ENCODE measurements around the gene RTTN. TPM values are rescaled to one million over a fixed set of nuclear protein-coding genes. Genes with fewer than 3 reads are reported as not detected.
A peak's percentile ranks its signal among the peaks of the same experiment; 100 is the strongest.
"Not testable (repeated sequence)": the region's sequence is repeated elsewhere in the genome, so short reads cannot be mapped to it uniquely, and the experiment has no call there.

Gene RTTN
- polyA plus RNA-seq, 4 donors: 0.89 to 9.0 (median 2.4) TPM

GRCh38 chr18:70116949-70117348 is 88.5 kb downstream of the RTTN start:
- no peak overlapping the region for H3K27ac ChIP-seq (ENCODE audit: low read depth in 1 of 3, low read length in 2 of 3)
- no peak for FAIRE-seq
- no peak overlapping the region for H3K4me3 ChIP-seq (ENCODE audit: low read depth in 1 of 3, low read length in 3 of 3)
- no peaks in the 10 kb centered on the region for H3K36me3 ChIP-seq (ENCODE audit: control insufficient read depth in 3 of 3, insufficient read depth in 2 of 3, low read depth in 1 of 3, low read length in 3 of 3)
- no peaks in the 10 kb centered on the region for H3K4me1 ChIP-seq (ENCODE audit: control insufficient read depth in 3 of 3, insufficient read depth in 2 of 3, low read depth in 1 of 3, low read length in 2 of 3)
- WGBS, 3 donors: 53 to 59% (median 57%) methylated on average over 2 of the region's 2 CpGs
- DNase-seq: no peak
- H3K9me3 ChIP-seq (ENCODE audit: control insufficient read depth in 2 of 2, insufficient read depth in 1 of 2, low read depth in 1 of 2, low read length in 1 of 2): no peaks in the 10 kb centered on the region
- no peaks in the 10 kb centered on the region for H3K27me3 ChIP-seq (ENCODE audit: control insufficient read depth in 3 of 3, insufficient read depth in 3 of 3, low read length in 3 of 3)

GRCh38 chr18:70113511-70113910 is 92.0 kb downstream of the RTTN start:
- WGBS, 3 donors: 92 to 100% (median 100%) methylated on average over 1 of the region's 1 CpG
- Histone ChIP-seq H3K27me3 (ENCODE audit: control insufficient read depth in 3 of 3, insufficient read depth in 3 of 3, low read length in 3 of 3) (no peaks in the 10 kb centered on the region), H3K4me1 (ENCODE audit: control insufficient read depth in 3 of 3, insufficient read depth in 2 of 3, low read depth in 1 of 3, low read length in 2 of 3) (no peaks in the 10 kb centered on the region), H3K9me3 (ENCODE audit: control insufficient read depth in 2 of 2, insufficient read depth in 1 of 2, low read depth in 1 of 2, low read length in 1 of 2) (peaks cover 0 to 9% of the 10 kb centered on the region in 2 donors), H3K27ac (ENCODE audit: low read depth in 1 of 3, low read length in 2 of 3) (no peak overlapping the region), H3K36me3 (ENCODE audit: control insufficient read depth in 3 of 3, insufficient read depth in 2 of 3, low read depth in 1 of 3, low read length in 3 of 3) (peaks cover 0 to 18% (median 0%) of the 10 kb centered on the region in 3 donors), H3K4me3 (ENCODE audit: low read depth in 1 of 3, low read length in 3 of 3) (no peak overlapping the region)
- FAIRE-seq (no peak), DNase-seq (no peak)

- FAIRE-seq (no peak), DNase-seq (no peak)
- Histone ChIP-seq H3K36me3 (ENCODE audit: control insufficient read depth in 3 of 3, insufficient read depth in 2 of 3, low read depth in 1 of 3, low read length in 3 of 3) (peaks cover 0 to 23% (median 2%) of the 10 kb centered on the region in 3 donors), H3K4me3 (ENCODE audit: low read depth in 1 of 3, low read length in 3 of 3) (no peak overlapping the region), H3K27me3 (ENCODE audit: control insufficient read depth in 3 of 3, insufficient read depth in 3 of 3, low read length in 3 of 3) (no peaks in the 10 kb centered on the region), H3K4me1 (ENCODE audit: control insufficient read depth in 3 of 3, insufficient read depth in 2 of 3, low read depth in 1 of 3, low read length in 2 of 3) (no peaks in the 10 kb centered on the region), H3K27ac (ENCODE audit: low read depth in 1 of 3, low read length in 2 of 3) (no peak overlapping the region), H3K9me3 (ENCODE audit: control insufficient read depth in 2 of 2, insufficient read depth in 1 of 2, low read depth in 1 of 2, low read length in 1 of 2) (peaks cover 1 to 12% of the 10 kb centered on the region in 2 donors)
- WGBS, 3 donors: 93 to 97% (median 96%) methylated on average over 11 of the region's 11 CpGs
Measured at GRCh38 chr18:70110678-70111077, 94.8 kb downstream of the RTTN start.

GRCh38 chr18:70107091-70107490 is 98.4 kb downstream of the RTTN start:
- no peak for FAIRE-seq

GRCh38 chr18:70102854-70103253 is 102.6 kb downstream of the RTTN start:
- H3K4me3 ChIP-seq (ENCODE audit: low read depth in 1 of 3, low read length in 3 of 3); DNase-seq; H3K27ac ChIP-seq (ENCODE audit: low read depth in 1 of 3, low read length in 2 of 3); H3K27me3 ChIP-seq (ENCODE audit: control insufficient read depth in 3 of 3, insufficient read depth in 3 of 3, low read length in 3 of 3); H3K4me1 ChIP-seq (ENCODE audit: control insufficient read depth in 3 of 3, insufficient read depth in 2 of 3, low read depth in 1 of 3, low read length in 2 of 3); FAIRE-seq: not testable (repeated sequence)
- 93 to 96% (median 94%) methylated on average over 22 of the region's 22 CpGs for WGBS, 3 donors
- Histone ChIP-seq H3K36me3 (ENCODE audit: control insufficient read depth in 3 of 3, insufficient read depth in 2 of 3, low read depth in 1 of 3, low read length in 3 of 3) (peaks cover 2 to 16% (median 2%) of the 10 kb centered on the region in 3 donors), H3K9me3 (ENCODE audit: control insufficient read depth in 2 of 2, insufficient read depth in 1 of 2, low read depth in 1 of 2, low read length in 1 of 2) (peaks cover 1 to 16% of the 10 kb centered on the region in 2 donors)

More at GRCh38 chr18:70107091-70107490, 98.4 kb downstream of the RTTN start:
- 93 to 98% (median 96%) methylated on average over 6 of the region's 6 CpGs for WGBS, 3 donors
- no peak for DNase-seq
- Histone ChIP-seq H3K4me1 (ENCODE audit: control insufficient read depth in 3 of 3, insufficient read depth in 2 of 3, low read depth in 1 of 3, low read length in 2 of 3) (no peaks in the 10 kb centered on the region), H3K36me3 (ENCODE audit: control insufficient read depth in 3 of 3, insufficient read depth in 2 of 3, low read depth in 1 of 3, low read length in 3 of 3) (peaks cover 2 to 34% (median 2%) of the 10 kb centered on the region in 3 donors), H3K4me3 (ENCODE audit: low read depth in 1 of 3, low read length in 3 of 3) (no peak overlapping the region), H3K27ac (ENCODE audit: low read depth in 1 of 3, low read length in 2 of 3) (no peak overlapping the region), H3K9me3 (ENCODE audit: control insufficient read depth in 2 of 2, insufficient read depth in 1 of 2, low read depth in 1 of 2, low read length in 1 of 2) (peaks cover 1 to 25% of the 10 kb centered on the region in 2 donors), H3K27me3 (ENCODE audit: control insufficient read depth in 3 of 3, insufficient read depth in 3 of 3, low read length in 3 of 3) (no peaks in the 10 kb centered on the region)

GRCh38 chr18:70089858-70090257 is 115.6 kb downstream of the RTTN start:
- H3K4me3 ChIP-seq (ENCODE audit: low read depth in 1 of 3, low read length in 3 of 3): no peak overlapping the region
- H3K27ac ChIP-seq (ENCODE audit: low read depth in 1 of 3, low read length in 2 of 3): no peak overlapping the region
- DNase-seq (no peak), FAIRE-seq (no peak)
- peaks cover 0 to 6% (median 3%) of the 10 kb centered on the region in 3 donors for H3K36me3 ChIP-seq (ENCODE audit: control insufficient read depth in 3 of 3, insufficient read depth in 2 of 3, low read depth in 1 of 3, low read length in 3 of 3)
- WGBS, 3 donors: 68 to 82% (median 77%) methylated on average over 1 of the region's 1 CpG
- H3K4me1 ChIP-seq (ENCODE audit: control insufficient read depth in 3 of 3, insufficient read depth in 2 of 3, low read depth in 1 of 3, low read length in 2 of 3): no peaks in the 10 kb centered on the region
- H3K9me3 ChIP-seq (ENCODE audit: control insufficient read depth in 2 of 2, insufficient read depth in 1 of 2, low read depth in 1 of 2, low read length in 1 of 2): peaks cover 0 to 3% of the 10 kb centered on the region in 2 donors
- H3K27me3 ChIP-seq (ENCODE audit: control insufficient read depth in 3 of 3, insufficient read depth in 3 of 3, low read length in 3 of 3): no peaks in the 10 kb centered on the region

- Histone ChIP-seq H3K4me3 (ENCODE audit: low read depth in 1 of 3, low read length in 3 of 3) (no peak overlapping the region), H3K27ac (ENCODE audit: low read depth in 1 of 3, low read length in 2 of 3) (no peak overlapping the region), H3K9me3 (ENCODE audit: control insufficient read depth in 2 of 2, insufficient read depth in 1 of 2, low read depth in 1 of 2, low read length in 1 of 2) (no peaks in the 10 kb centered on the region), H3K36me3 (ENCODE audit: control insufficient read depth in 3 of 3, insufficient read depth in 2 of 3, low read depth in 1 of 3, low read length in 3 of 3) (peaks cover 0 to 3% (median 2%) of the 10 kb centered on the region in 3 donors), H3K27me3 (ENCODE audit: control insufficient read depth in 3 of 3, insufficient read depth in 3 of 3, low read length in 3 of 3) (no peaks in the 10 kb centered on the region), H3K4me1 (ENCODE audit: control insufficient read depth in 3 of 3, insufficient read depth in 2 of 3, low read depth in 1 of 3, low read length in 2 of 3) (no peaks in the 10 kb centered on the region)
- 78 to 90% (median 84%) methylated on average over 4 of the region's 4 CpGs for WGBS, 3 donors
- FAIRE-seq (no peak), DNase-seq (no peak)
Measured at GRCh38 chr18:70086085-70086484, 119.4 kb downstream of the RTTN start.

- WGBS, 3 donors: 54 to 74% (median 65%) methylated on average over 5 of the region's 5 CpGs
- Histone ChIP-seq H3K36me3 (ENCODE audit: control insufficient read depth in 3 of 3, insufficient read depth in 2 of 3, low read depth in 1 of 3, low read length in 3 of 3) (peaks cover 0 to 3% (median 2%) of the 10 kb centered on the region in 3 donors), H3K27ac (ENCODE audit: low read depth in 1 of 3, low read length in 2 of 3) (no peak overlapping the region), H3K27me3 (ENCODE audit: control insufficient read depth in 3 of 3, insufficient read depth in 3 of 3, low read length in 3 of 3) (no peaks in the 10 kb centered on the region), H3K4me1 (ENCODE audit: control insufficient read depth in 3 of 3, insufficient read depth in 2 of 3, low read depth in 1 of 3, low read length in 2 of 3) (no peaks in the 10 kb centered on the region), H3K9me3 (ENCODE audit: control insufficient read depth in 2 of 2, insufficient read depth in 1 of 2, low read depth in 1 of 2, low read length in 1 of 2) (no peaks in the 10 kb centered on the region), H3K4me3 (ENCODE audit: low read depth in 1 of 3, low read length in 3 of 3) (no peak overlapping the region)
- peak in 1 of 2 donors; percentile 32 for DNase-seq
- no peak for FAIRE-seq
Measured at GRCh38 chr18:70085641-70086040, 119.8 kb downstream of the RTTN start.

- 83 to 96% (median 91%) methylated on average over 2 of the region's 2 CpGs for WGBS, 3 donors
- Histone ChIP-seq H3K4me1 (ENCODE audit: control insufficient read depth in 3 of 3, insufficient read depth in 2 of 3, low read depth in 1 of 3, low read length in 2 of 3) (no peaks in the 10 kb centered on the region), H3K27me3 (ENCODE audit: control insufficient read depth in 3 of 3, insufficient read depth in 3 of 3, low read length in 3 of 3) (no peaks in the 10 kb centered on the region), H3K9me3 (ENCODE audit: control insufficient read depth in 2 of 2, insufficient read depth in 1 of 2, low read depth in 1 of 2, low read length in 1 of 2) (no peaks in the 10 kb centered on the region), H3K27ac (ENCODE audit: low read depth in 1 of 3, low read length in 2 of 3) (no peak overlapping the region), H3K4me3 (ENCODE audit: low read depth in 1 of 3, low read length in 3 of 3) (no peak overlapping the region), H3K36me3 (ENCODE audit: control insufficient read depth in 3 of 3, insufficient read depth in 2 of 3, low read depth in 1 of 3, low read length in 3 of 3) (no peaks in the 10 kb centered on the region)
- FAIRE-seq (no peak), DNase-seq (no peak)
Measured at GRCh38 chr18:70082430-70082829, 123.1 kb downstream of the RTTN start.

Measured in small intestine (tissue), 7 donors.